Activated naive CD4-positive, alpha-beta T cell treated with anti-CD3 and anti-CD28 coated beads, Interleukin-2, amount 50 U/mL, for 16 hours (primary cell): ENCODE results near the gene AMMECR1.
A peak's percentile ranks its signal among the peaks of the same experiment; 100 is the strongest.
"Not testable (repeated sequence)": the region's sequence is repeated elsewhere in the genome, so short reads cannot be mapped to it uniquely, and the experiment has no call there.

Source experiments
- DNase-seq: peaks from one replicate; pipeline ENCODE4 v3.0.0-alpha.2; 2020

The AMMECR1 gene

GRCh38 chrX:110317820-110318663, at the start of gene AMMECR1:
TSS of gene AMMECR1 (minus strand) at chrX:110318085. CDS start at chrX:110318071, 14 bp downstream.
- peak; percentile 83 for DNase-seq

DNA sequence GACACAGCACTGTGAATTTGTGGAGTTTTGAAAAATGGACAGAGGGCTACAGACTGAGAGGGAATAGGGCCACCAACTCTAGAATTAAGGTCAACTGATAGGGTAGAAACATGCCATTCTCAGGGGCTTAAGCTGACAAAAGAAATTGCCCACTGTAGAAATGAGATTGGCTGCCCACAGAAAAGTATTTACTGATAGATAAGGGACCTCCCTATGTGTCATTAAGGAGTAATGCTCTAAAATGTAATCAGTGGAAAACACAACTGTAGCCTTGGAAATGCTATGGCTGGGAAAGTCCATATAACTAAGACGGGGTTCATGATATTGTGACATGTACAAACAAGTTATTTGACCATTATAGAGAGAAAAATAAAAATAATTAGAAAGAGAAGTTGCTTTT, 45.4 kb upstream of the AMMECR1 start:
- DNase-seq = no peak

DNA sequence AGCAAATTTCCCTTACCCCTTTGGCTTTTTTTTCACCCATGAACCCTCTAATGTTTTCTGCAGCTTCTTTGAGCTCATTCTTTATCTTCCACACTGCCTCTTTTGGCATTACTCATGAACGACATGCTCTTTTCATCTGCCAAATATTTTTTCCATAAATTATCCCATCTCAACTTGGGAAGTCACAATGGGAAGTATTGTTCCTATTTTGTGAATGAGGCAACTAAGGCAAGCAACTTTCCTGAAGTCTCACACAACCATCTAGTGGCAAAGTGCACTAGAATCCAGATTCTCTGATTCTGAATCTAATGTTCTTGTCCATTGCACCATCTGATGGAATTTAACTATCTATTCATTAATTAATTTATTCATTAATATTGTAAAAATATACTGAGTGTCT, 41.4 kb upstream of the AMMECR1 start:
- no peak for DNase-seq

DNA sequence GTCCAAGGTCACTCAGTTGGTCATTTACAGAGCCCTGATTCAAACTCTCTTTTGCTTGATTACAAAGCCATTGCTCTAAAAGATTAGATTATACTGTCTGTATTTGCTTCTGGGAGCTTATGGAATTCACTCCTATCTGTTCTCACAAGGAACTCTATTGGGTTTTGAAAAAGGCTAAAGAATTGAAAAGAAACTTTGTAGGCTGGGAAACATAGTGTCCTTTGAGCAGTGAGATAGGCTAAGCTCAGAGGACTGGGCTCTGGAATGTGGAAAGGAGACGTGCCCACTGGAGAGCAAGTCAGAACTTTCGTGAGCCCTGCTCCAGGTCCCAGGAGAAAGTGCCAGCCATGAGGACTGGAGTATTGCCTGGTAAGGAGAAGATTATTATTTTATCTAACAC, 40.7 kb upstream of the AMMECR1 start, which contains the start of gene RTL9:
Gene RTL9 (plus strand): TSS at position 301 of the 400 bp plus-strand sequence. CDS start 91,770 bp downstream, outside the sequence.
- no peak for DNase-seq

- DNase-seq = no peak
Observed at GRCh38 chrX:110346681-110347080, 28.8 kb upstream of the AMMECR1 start.

- DNase-seq = no peak
Observed at GRCh38 chrX:110341189-110342035, 23.5 kb upstream of the AMMECR1 start.

DNA sequence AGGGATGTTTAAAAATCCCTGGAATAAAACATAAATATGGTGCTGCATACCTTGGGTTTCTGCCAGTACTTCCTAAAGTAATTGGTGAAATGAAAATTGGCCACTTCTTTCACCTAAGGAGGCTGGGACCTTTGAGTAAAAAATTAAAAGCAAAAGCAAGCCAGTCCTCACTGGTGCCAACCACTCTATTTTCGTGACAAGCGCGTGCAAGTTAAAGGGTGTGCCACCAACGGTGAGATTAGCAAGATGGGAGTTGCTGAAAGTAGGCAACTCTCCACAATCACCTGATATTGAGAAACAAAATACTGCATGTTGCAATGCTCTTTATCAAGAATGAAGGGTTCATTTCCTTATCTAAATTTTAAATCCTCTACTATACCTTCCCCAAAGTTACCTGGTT, 21.1 kb upstream of the AMMECR1 start:
- no peak for DNase-seq

DNA sequence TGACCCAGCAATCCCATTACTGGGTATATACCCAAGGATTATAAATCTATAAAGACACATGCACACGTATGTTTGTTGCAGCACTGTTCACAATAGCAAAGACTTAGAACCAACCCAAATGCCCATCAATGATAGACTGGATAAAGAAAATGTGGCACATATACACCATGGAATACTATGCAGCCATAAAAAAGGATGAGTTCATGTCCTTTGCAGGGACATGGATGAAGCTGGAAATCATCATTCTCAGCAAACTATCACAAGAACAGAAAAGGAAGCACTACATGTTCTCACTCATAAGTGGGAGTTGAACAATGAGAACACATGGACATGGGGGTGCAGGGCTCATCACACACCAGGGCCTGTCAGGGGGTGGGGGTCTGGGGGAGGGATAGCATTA, 15.6 kb upstream of the AMMECR1 start:
- not testable (repeated sequence) for DNase-seq

DNA sequence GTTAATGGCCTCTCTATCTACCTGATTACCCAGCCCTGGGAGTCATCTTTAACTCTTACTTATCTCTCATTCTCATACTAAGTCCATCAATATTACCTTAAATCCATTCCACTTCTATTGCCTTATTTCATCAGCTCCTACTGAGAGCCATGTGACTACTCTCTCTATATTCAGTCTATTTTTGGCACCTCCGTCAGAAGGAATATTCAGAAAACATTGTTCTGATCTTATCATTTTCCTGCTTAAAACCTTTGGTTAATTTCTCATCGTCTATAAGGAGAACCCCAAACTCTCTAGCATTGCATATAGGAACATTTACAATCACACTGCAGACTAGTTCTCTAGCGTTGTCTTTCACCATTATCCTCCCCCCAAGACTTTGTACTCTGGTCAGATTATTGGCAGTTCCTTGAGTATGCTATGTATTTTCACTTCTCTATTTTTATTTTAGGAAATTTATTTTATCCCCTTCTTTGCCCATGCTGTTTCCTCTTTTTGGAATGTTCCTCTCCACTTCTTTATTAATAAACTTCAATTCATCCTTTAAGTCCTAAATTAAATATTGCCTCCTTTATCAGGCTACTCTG, 13.7 kb upstream of the AMMECR1 start:
- no peak for DNase-seq

DNA sequence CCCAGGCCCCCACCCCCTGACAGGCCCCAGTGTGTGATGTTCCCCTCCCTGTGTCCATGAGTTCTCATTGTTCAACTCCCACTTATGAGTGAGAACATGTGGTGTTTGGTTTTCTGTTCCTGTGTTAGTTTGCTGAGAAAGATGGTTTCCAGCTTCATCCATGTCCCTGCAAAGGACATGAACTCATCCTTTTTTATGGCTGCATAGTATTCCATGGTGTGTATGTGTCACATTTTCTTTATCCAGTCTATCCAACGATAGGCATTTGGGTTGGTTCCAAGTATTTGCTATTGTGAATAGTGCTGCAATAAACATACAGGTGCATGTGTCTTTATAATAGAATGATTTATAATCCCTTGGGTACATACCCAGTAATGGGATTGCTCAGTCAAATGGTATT, 10.7 kb upstream of the AMMECR1 start:
- DNase-seq = not testable (repeated sequence)

DNA sequence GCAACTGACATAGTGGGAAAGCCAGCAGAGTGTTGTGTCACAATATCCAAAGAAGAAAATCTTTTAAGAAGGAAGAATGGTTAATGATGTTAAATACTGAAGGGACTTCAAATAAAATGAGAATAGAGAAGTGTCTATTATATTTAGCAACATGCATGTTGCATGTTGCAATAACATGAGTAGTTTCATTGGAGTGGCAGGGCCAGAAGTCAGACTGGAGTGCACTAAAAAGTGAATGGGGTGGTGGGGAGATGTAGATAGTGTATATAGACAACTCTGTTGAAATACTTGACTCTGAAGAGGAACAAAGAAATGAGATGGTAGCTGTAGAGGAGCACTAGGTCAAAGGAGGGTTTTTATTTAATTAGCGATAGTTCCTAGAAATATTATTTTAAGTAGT, 9.5 kb upstream of the AMMECR1 start:
- DNase-seq = no peak

DNA sequence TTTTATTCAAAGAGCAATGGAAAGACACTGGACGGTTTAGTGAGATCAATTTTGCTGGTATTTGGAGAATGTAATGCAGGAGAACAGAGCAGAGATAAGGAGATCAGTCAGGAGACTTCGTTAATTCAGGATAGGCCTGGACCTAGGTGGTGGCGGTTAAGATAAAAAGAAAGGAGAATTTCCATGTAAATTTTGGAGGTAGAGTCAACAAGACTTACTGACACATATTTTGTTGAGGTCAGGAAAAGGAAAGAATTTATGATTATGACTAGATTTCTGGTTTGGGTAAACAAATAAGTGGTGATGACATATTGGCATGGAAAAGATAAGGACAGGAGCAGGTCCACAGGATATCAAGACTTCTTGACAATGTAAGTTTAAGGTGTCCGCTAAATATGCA, 8.8 kb upstream of the AMMECR1 start:
- DNase-seq = no peak

DNA sequence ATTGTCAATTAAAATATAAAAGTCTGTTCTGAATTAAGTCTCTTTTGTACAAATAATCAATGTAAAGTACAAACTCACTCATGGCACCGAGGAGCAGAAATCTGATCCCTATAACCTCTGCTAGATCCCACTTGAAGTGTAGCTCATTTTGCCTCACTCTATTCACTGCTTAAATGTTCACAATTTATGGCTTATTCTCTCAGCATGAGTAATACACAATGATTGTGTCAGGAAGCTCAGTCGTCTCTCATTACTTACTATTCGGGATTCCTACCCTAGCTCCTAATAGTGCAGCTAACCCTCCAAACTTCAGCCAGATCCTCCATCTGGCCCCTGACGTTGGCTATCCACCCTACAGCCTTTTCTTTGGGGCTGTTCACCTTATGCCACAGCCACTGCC, 4.7 kb upstream of the AMMECR1 start:
- no peak for DNase-seq

GRCh38 chrX:110321670-110322069, 3.8 kb upstream of the AMMECR1 start:
- no peak for DNase-seq

DNA sequence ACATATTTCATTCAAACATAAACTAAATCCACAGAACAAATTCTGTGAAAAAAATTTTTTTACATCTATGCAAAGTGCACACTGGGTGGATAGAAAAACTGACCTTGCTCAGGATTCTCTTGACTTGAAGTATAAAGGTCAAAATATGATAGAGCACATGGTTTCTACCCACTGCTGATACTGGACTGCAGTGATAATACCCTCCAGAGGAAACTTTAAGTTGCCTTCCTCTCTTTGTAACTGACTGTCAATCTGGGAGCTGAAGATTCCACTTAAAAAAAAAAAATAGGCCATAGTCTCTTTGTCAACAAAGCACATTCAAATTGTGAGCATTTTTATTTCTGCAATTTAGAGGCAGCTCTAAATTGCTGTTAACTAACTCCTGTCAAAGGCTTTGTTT, 3.2 kb upstream of the AMMECR1 start:
- DNase-seq = no peak

- DNase-seq = no peak
Observed at GRCh38 chrX:110320381-110320987, 2.6 kb upstream of the AMMECR1 start.

DNA sequence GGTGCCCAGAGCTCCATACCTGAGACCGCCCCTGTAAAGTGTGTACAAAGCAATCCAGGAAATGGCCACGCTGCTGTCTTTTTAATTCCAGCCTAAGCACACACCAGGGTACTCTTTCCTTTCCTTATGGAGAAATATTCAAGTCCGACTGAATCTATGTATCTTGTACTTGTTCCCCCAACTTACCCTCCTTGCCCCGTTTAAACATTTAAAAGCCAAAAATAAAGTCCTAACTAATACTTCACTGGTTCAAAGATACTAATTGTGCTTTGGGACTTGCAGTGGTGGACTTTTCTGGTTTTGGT, 731 bp upstream of the AMMECR1 start:
- DNase-seq = no peak

GRCh38 chrX:110317061-110317819, 645 bp downstream of the AMMECR1 start:
- DNase-seq = peak; percentile 26

DNA sequence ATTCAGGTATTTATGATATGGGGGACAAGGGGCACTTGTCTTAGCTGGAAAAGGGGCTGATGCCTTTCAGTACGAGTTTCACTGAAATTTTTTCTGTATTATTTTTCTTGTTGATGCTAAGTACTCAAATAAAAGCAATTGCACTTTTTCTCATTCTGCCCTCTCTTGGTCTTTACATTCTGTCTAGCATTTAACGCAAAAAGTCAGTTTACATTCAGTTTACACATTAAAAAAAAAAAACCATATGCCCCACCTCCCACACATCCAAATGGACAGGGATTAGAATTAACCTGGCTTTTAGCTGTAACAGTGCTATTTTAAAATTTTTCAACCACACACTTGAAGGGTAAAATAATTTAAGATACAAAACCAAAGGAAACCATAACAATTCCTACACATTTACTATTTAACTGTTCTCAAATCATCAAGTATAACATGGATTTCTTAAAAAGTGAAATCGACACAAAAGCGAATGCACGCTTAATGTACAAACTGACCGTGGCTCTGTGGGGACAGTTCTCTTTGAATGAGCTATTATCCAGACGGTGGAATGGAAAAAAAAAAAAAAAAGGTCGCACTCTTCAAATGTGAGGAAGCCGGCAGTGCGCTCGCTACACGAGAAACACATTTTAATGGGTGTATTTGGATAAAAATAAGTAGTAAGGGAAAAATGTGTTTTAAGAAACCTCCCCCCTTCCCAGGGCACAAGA, 1.4 kb downstream of the AMMECR1 start:
- DNase-seq = no peak

GRCh38 chrX:110315551-110315950, 2.3 kb downstream of the AMMECR1 start:
- no peak for DNase-seq

- no peak for DNase-seq
Observed at GRCh38 chrX:110311437-110312230, 6.3 kb downstream of the AMMECR1 start.
